Occipital lobe (tissue), 3 donors: ENCODE measurements around the gene CSF1R. TPM values are rescaled to one million over a fixed set of nuclear protein-coding genes. Genes with fewer than 3 reads are reported as not detected.

Experiments
- DNase-seq: peaks from one replicate; lab custom pipeline; 2025; lab: John Stamatoyannopoulos, UW
- small RNA-seq: library from RNA; depleted of rRNA; stranded (forward); fragments of <200 nt; gene quantifications from one replicate; pipeline ENCODE3, GENCODE V24; 2014
- total RNA-seq: library from RNA; depleted of rRNA; stranded (reverse); fragments of >200 nt; gene quantifications from one replicate; pipeline ENCODE4 v1.2.3, GENCODE V29; 2014

The CSF1R gene
- total RNA-seq, 1 donor from 2014 or later, result 8.3 TPM

DNA sequence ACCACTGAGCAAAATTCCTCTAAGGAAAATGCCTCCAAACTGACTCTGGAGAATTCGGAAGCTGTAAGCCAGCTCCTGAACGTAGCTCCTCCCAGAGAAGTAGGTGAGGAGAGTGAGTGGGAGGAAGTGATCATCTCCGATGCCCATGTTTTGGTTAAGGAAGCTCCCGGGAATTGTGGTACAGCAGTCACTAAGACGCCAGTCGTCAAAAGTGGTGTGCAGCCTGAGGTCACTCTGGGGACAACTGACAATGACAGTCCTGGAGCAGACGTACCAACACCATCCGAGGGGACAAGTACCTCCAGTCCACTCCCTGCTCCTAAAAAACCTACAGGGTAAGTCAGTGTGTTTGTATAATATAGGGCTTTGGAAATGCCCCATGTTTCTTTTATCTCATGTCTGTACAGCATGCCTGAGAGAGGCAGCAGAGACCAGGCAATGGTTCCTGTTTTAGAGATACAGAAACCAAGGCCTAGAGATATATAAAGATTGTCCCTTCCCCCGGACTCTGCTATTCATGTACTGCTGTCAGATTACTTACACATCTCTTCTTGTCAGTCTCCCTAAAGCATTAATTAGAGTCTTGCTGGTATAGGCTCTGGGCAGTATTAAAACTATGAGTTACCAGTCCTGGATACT lies 61.9 kb downstream of the CSF1R start:
- DNase-seq, result no peak

DNA sequence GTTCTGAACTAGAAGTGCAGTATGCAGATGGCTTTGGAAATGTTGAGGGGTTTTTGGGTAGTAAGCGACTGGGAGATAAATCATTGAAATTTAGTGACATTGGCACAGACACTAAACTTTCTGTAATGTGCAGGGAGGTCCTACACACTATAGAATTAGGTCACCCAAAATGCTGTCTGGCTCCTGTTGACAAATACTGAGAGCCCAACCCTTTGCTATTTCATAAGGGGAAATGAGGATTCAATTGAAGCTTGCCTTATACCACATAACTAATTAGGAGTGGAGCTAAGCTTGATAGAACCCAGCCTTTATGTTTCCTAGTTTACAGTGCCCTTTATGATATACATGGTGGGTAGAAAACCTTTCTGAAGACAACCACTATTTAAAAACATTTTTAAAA lies 63.2 kb downstream of the CSF1R start:
- DNase-seq, result no peak

DNA sequence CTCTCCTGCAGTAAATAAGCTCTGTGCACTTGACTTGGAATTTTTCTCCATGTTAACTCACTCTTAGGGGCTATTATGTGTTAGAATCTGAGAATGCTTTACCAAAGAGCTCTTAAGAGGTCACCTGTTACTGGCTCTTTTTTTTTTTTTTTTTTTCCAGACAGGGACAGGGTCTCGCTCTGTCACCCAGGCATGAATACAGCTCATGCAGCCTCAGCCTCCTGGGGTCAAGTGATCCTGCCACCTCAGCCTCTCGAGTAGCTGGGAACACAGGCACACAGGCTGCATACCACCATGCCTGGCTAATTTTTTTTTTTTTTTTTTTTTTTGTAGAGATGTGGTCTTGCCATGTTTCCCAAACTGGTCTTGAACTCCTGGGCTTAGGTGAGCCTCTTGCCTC lies 63.7 kb downstream of the CSF1R start:
- no peak for DNase-seq

DNA sequence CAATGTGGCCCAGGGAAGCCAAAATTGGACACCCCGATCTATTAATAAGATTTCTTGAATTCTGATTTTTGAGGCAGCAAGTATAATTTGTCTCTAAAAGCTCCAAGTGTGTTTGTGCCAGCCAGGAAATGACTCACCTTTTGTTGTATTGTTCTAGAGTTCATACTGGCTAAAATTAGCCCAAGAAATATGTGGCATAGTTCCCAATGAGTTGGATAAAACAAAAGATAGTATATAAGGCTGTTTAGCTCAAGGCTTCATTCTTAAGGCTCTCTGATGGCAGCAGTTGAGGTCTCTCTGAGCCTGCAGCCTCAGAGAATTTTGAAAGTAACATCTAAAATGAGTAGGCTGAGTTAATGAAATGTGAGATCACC lies 64.2 kb downstream of the CSF1R start:
- DNase-seq, result no peak

DNA sequence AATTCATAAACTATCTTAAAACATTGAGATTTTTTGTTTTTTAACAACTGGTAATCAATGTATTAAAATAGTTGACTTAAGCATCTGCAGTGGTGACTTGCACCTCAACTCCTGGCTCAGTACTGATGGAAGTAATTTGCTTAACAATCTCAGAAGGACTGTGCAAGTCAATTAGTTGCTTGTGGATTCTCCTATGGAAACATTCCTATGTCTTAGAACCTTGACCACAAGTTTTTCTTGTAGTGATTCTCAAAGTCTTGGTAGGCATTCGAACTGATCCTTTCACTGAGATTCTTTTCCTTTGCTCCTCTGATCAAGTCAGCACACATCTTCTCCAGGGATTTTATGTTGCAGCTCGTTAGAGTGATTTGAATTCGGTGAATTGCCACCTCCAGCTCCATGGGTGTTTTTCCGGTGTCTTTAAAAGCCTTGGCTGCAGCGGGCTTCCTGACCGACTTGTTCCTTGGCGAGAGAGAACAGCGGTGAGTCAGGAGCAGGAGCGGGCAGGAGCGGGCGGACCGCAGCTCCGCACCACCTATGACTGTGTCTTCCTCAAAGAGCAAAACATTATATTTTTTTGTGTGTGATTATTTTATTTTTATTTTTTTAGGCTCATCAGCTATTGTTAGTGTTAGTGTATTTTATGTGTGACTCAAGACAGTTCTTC lies 64.7 kb downstream of the CSF1R start:
- DNase-seq, result peak; percentile 43

DNA sequence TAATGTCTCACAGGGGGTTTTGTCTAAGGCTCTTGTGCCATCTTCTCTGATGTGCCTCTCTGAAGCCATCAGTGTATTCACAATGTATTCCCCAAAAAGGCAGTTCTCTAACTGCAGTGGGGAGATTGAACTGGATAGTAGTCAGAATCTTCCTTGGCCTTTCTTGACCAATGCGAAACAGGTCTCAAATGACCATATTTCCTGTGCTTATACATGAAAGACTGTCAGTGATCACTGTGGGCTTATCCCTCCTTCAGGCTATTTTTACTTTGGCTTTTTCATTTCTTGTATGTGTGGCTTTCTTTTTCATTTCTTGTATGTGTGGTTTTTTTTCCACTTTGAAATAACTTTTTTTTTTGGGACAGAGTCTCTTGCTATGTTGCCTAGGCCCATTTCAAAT lies 66.1 kb downstream of the CSF1R start:
- no peak for DNase-seq

DNA sequence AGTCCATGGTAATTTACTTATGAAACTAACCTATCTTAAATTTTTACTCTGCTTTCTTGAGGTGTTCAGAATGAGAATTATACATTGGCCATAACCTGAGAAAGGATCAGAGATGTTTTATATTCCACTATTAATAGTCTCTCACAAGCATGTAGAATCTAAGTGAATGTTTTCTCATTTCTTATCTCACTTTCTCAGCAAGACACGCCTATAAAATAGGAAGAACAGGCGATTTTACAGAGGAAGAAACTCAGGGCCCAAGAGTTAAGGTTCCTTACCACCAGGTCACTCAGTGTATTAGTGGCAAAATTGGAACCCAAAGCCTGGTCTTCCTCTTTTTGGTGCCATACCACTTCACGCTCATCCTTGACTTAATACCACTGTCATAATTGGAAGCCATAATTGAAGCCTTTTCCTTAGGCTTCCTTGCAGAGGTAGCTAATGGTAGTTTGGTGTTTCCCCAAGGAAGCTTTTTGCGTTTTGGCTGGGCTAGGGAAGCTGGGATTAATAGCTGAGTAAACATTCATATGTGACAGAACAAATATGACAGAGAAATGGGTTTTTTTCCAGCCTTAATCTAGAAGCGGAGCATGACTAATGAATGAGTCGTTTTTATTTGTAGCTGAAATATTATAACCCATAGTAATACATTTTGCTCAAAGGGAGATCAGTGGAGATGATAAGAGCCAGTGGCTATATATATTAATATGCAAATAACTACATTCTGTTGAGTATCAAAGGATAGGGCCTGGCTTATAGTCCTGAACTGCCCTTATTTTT lies 68.9 kb downstream of the CSF1R start:
- DNase-seq, result no peak

DNA sequence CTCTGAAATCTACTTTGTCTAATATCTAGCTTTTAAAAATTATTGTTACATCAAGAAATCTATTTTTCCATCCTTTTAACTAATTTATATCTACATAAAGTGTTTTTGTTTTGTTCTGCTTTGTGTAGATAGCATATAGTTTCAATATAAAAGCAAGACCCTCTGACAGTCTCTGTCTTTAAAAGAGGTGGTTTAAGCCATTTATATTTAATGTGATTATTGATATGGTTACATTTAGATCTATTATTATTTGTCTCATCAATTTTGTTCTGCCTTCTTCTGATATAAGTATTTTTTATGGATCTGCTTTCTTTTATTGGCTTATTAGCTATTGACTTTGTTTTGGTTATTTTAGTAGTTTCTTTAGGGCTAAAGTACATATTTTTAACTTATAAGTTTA lies 69.8 kb downstream of the CSF1R start:
- DNase-seq, result no peak

DNA sequence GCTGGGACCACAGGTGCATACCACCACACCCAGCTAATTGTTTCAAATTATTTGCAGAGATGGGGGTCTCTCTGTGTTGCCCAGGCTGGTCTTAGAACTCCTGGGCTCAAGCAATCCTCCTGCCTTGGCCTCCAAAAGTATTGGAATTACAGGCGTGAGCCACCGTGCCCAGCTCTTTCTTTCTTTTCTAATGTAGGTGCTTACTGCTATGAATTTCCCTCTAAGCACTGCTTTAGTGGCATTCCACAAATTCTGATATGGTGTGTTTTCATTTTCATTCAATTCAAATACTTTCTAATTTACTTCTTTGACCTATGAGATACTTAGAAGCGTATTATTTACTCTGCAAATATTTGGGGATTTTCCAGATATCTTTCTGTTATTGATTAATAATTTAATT lies 70.9 kb downstream of the CSF1R start:
- DNase-seq, result no peak

DNA sequence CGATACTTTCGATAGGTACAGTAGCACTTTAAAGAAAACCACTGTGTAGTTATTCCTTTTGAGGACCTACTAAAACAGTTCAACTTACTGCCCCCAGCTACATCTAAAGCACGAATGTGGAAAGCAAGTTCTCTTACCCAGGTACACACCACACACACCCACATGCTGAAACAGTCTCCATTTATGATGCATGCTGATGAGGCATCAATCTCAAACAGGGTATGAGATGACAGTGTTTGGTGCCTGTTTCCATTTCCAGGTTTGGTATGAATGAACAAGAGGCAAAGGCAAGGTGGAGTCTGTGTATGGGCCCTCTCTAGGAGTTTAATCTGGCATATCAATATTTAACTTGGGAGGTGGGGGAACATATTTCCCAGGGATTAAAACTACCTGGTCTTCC lies 71.9 kb downstream of the CSF1R start:
- no peak for DNase-seq

DNA sequence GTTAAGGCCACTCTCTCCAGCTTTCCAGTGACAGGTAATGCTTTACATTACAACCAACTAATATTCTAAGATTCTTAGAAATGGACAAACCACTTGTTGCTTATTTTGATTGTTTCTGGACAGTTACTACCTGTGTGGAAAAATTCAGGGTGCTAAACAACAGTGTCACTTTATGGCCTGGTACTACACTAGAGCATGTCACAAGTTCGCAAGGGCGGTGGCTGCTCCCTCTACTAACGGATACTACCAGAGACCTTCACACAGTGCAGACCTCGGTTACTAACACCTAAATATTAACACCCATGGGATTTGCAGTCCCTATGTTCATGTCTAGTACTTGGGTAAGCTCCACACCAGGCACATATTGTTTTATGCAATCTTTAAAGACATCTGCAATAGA lies 72.4 kb downstream of the CSF1R start:
- no peak for DNase-seq

DNA sequence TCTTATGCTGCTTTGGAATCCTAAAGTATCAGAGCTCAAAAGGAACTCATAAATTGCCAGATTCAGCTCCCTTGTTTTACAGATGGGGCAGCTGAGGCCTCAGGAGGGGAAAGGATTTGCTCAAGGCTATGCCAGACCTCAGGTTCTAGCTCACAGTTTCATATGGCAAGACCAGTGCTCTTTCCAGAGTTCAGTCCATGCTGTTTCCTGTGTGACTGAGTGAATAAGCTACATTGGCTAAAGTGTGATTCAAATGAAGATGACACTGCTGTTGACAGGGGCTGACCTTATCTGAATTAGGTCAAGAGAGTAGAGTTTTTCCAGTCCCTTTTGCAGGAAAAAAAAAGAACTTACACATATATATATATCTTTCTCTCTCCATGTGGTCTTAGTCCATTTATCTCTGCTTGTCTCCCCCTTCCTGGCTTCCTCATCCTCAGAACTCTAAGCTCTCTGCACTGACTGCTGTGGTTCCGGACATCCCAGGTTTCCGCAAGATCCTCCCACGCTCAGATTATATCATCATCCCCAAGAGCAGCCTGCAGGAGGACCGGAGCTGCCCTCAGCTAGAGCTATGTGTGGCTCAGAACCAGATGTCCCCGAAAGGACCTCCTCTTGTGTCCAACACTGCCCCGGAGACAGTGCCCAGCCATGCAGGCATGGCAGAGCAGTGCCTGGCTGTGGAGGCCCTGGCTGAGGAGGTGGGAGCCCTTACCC lies 76.5 kb downstream of the CSF1R start:
- DNase-seq, result no peak

DNA sequence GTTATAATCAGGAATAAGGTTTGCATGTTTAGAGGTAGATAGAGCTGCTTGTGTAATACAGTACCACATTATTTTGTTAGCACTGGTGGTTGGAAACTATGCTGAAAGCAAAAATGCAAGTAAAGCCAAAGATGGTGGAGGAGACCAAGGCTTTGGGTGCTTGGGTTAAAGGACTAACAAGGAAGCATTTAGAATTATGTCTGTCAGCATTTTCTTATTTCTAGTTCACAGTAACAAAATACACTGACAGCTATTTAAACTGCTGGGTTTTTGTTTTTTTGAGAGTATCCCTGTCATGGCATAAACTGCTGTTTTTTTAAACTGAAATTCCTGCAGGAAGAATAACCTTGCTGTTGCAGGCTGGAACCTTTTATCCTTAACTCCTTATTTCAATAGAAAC lies 79.3 kb downstream of the CSF1R start:
- DNase-seq, result no peak

DNA sequence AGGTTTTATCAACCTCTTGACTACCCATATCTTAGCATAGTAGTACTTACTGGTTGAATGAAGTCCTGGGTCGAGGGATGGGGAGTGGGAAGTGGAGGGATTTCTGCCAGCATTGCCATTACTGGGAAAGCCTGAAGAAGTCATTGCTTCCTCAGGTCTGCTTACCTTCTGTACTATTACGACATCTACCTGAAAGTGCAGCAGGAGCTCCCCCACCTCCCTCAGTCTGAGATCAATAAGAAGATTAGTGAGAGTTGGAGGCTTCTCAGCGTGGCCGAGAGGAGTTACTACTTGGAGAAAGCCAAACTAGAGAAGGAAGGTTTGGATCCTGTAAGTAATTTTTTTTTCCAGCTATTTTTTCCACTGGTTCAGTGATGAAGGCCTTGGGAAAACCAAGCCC lies 80.0 kb downstream of the CSF1R start:
- no peak for DNase-seq

Small RNAs within 50 kb of the gene (small RNA-seq; reads per million reads assigned to genes)
- not detected for gene RF00019

Other genes starting within 250 kb of the CSF1R start
- not detected for gene PDE6A, start 141.8 kb downstream of the CSF1R start, total RNA-seq
- gene SLC26A2, start 125.8 kb downstream of the CSF1R start, total RNA-seq, result 13.6 TPM
- 5.1 TPM for gene TIGD6, start 85.9 kb downstream of the CSF1R start, total RNA-seq
- 19.8 TPM for gene HMGXB3, start 85.8 kb downstream of the CSF1R start, total RNA-seq
- 13.7 TPM for gene PDGFRB, start 69.3 kb upstream of the CSF1R start, total RNA-seq
- not detected for gene CDX1, start 80.2 kb upstream of the CSF1R start, total RNA-seq
- 0.62 TPM for gene SLC6A7, start 103.5 kb upstream of the CSF1R start, total RNA-seq
- 14.0 TPM for gene CAMK2A, start 203.2 kb upstream of the CSF1R start, total RNA-seq
- 0.31 TPM for gene ARSI, start 216.4 kb upstream of the CSF1R start, total RNA-seq